Right lobe of liver (tissue), 4 donors: ENCODE data around the gene WDFY4.

ENCODE experiments used
- CTCF ChIP-seq, 4 donors: fragments of 200-600 bp in 3 of 4; fragments of 450-650 bp in 1 of 4; IDR thresholded peaks; one replicate each; pipeline versions ENCODE4 v1.5.1 to v1.8.0; 2016 to 2022; ENCODE audit warnings: antibody characterized with exemption in 4 of 4, mild to moderate bottlenecking in 2 of 4
- POLR2A ChIP-seq: fragments of 450-650 bp; IDR thresholded peaks from one replicate; pipeline ENCODE4 v1.6.1; 2017; ENCODE audit warnings: antibody characterized with exemption, mild to moderate bottlenecking
- donor health status: DM: no; HTN: no; CAD: no.
- donor health status: DM: no; HTN: no; CAD: no.
- donor health status: DM: no; HTN: yes; CAD: no.

- TF ChIP-seq CTCF (IDR thresholded peaks at IDR 0.05) (no peak), POLR2A (no peak)
Measured at GRCh38 chr10:48910548-48910947, 225.9 kb downstream of the WDFY4 start.
